Smooth muscle cell of the brain vasculature (primary cell): Measurements from ENCODE around the gene LAMTOR5.
"Not testable (repeated sequence)": the region's sequence is repeated elsewhere in the genome, so short reads cannot be mapped to it uniquely, and the experiment has no call there.

ENCODE experiments used
- DNase-seq: peaks from one replicate; pipeline ENCODE4 v3.0.0-alpha.2; 2012; ENCODE audit warnings: low read depth, low spot score

The LAMTOR5 gene

GRCh38 chr1:110428946-110429345 is 21.5 kb upstream of the LAMTOR5 start:
- no peak for DNase-seq

GRCh38 chr1:110426854-110427253 is 19.4 kb upstream of the LAMTOR5 start:
- no peak for DNase-seq

- DNase-seq = no peak
These were observed 18.2 kb upstream of the LAMTOR5 start for GRCh38 chr1:110425612-110426152.

- no peak for DNase-seq
These were observed 17.5 kb upstream of the LAMTOR5 start for GRCh38 chr1:110424699-110425611.

- no peak for DNase-seq
These were observed 13.6 kb upstream of the LAMTOR5 start for GRCh38 chr1:110420874-110421793.

- no peak for DNase-seq
These were observed 12.6 kb upstream of the LAMTOR5 start for GRCh38 chr1:110420023-110420662.

GRCh38 chr1:110418729-110419128 is 11.2 kb upstream of the LAMTOR5 start:
- no peak for DNase-seq

- DNase-seq = not testable (repeated sequence)
These were observed 5.6 kb upstream of the LAMTOR5 start for GRCh38 chr1:110413045-110413444.

GRCh38 chr1:110412576-110412975 is 5.1 kb upstream of the LAMTOR5 start:
- no peak for DNase-seq

- no peak for DNase-seq
These were observed 3.8 kb upstream of the LAMTOR5 start for GRCh38 chr1:110411173-110411735.

GRCh38 chr1:110409316-110409715 is 1.8 kb upstream of the LAMTOR5 start:
- no peak for DNase-seq

GRCh38 chr1:110408488-110408887 is 994 bp upstream of the LAMTOR5 start:
- no peak for DNase-seq

GRCh38 chr1:110406407-110406806 is 1.1 kb downstream of the LAMTOR5 start:
- not testable (repeated sequence) for DNase-seq

GRCh38 chr1:110404401-110404800 is 3.1 kb downstream of the LAMTOR5 start:
- no peak for DNase-seq

GRCh38 chr1:110403805-110404204 is 3.7 kb downstream of the LAMTOR5 start:
- DNase-seq = no peak

GRCh38 chr1:110396259-110396958 is 11.1 kb downstream of the LAMTOR5 start:
- DNase-seq = not testable (repeated sequence)

GRCh38 chr1:110394493-110394820 is 13.0 kb downstream of the LAMTOR5 start:
- DNase-seq = no peak

- DNase-seq = no peak
These were observed 13.6 kb downstream of the LAMTOR5 start for GRCh38 chr1:110393691-110394492.

- DNase-seq = no peak
These were observed 14.2 kb downstream of the LAMTOR5 start for GRCh38 chr1:110393286-110393685.

- no peak for DNase-seq
These were observed 16.7 kb downstream of the LAMTOR5 start, which contains the start of gene SLC16A4 for GRCh38 chr1:110390692-110391245. Gene SLC16A4, minus strand, starts transcription at chr1:110391026. Its CDS starts 1,703 bp downstream, at chr1:110389323.
